Kidney epithelial cell (primary cell): ENCODE measurements around the gene LMAN1. TPM values are rescaled to one million over a fixed set of nuclear protein-coding genes. Genes with fewer than 3 reads are reported as not detected.

ENCODE experiments used
- DNase-seq: peaks from one replicate; pipeline ENCODE4 v3.0.0-alpha.2; 2010; ENCODE audit warnings: low read depth
- H3K27me3 ChIP-seq: 2 replicates; pipeline ENCODE4 v1.6.0; 2011; ENCODE audit warnings: low read length; ENCODE audit not compliant: control insufficient read depth, insufficient read depth
- H3K36me3 ChIP-seq: 2 replicates; pipeline ENCODE4 v1.5.1; 2011; ENCODE audit warnings: low read length; ENCODE audit not compliant: control insufficient read depth, insufficient read depth
- H3K4me3 ChIP-seq: 2 replicates; pipeline ENCODE4 v1.5.1; 2011; ENCODE audit warnings: low read depth, mild to moderate bottlenecking, control low read depth, low read length
- total RNA-seq: library from RNA; depleted of rRNA; stranded (reverse); fragments of >200 nt; gene quantifications from 2 replicates; pipeline ENCODE4 v1.2.3, GENCODE V29; 2015
- TF ChIP-seq, protein P1 (sequence below): IDR thresholded peaks from 2 replicates; pipeline ENCODE4 v1.5.1; 2011; ENCODE audit warnings: mild to moderate bottlenecking, moderate library complexity, low read length, control low read depth, inconsistent platforms; ENCODE audit not compliant: insufficient read depth, poor library complexity, severe bottlenecking

The LMAN1 gene
- total RNA-seq, 1 donor from 2014 or later = 118 TPM

DNA sequence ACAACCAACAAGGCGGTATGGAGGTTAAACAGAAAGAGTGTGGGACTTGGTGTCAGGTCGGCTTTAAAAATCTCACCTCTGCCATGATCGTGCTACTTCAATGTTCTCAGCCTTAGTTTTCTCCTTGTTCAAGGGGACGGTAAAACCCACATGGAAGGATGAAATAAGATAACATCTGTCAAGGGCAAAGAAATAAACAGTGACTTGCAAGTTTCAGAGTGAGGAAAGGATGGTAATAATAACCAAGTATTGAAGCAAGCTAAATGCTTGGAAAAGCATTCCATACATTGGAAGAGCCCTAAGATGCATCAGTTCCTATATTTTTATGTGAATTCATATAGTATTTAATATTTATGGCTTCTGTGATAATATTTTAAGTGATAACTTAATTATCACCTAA is 29.8 kb upstream of the LMAN1 start:
- Histone ChIP-seq H3K4me3 (no peak overlapping the region), H3K36me3 (no peaks in the 10 kb centered on the region), H3K27me3 (no peaks in the 10 kb centered on the region)
- TF ChIP-seq, protein P1, sequence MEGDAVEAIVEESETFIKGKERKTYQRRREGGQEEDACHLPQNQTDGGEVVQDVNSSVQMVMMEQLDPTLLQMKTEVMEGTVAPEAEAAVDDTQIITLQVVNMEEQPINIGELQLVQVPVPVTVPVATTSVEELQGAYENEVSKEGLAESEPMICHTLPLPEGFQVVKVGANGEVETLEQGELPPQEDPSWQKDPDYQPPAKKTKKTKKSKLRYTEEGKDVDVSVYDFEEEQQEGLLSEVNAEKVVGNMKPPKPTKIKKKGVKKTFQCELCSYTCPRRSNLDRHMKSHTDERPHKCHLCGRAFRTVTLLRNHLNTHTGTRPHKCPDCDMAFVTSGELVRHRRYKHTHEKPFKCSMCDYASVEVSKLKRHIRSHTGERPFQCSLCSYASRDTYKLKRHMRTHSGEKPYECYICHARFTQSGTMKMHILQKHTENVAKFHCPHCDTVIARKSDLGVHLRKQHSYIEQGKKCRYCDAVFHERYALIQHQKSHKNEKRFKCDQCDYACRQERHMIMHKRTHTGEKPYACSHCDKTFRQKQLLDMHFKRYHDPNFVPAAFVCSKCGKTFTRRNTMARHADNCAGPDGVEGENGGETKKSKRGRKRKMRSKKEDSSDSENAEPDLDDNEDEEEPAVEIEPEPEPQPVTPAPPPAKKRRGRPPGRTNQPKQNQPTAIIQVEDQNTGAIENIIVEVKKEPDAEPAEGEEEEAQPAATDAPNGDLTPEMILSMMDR = no peak
- no peak for DNase-seq

- TF ChIP-seq, protein P1 = no peak
- Histone ChIP-seq H3K4me3 (no peak overlapping the region), H3K27me3 (no peaks in the 10 kb centered on the region), H3K36me3 (no peaks in the 10 kb centered on the region)
- no peak for DNase-seq
Measured at GRCh38 chr18:59387687-59388565, 28.9 kb upstream of the LMAN1 start.

DNA sequence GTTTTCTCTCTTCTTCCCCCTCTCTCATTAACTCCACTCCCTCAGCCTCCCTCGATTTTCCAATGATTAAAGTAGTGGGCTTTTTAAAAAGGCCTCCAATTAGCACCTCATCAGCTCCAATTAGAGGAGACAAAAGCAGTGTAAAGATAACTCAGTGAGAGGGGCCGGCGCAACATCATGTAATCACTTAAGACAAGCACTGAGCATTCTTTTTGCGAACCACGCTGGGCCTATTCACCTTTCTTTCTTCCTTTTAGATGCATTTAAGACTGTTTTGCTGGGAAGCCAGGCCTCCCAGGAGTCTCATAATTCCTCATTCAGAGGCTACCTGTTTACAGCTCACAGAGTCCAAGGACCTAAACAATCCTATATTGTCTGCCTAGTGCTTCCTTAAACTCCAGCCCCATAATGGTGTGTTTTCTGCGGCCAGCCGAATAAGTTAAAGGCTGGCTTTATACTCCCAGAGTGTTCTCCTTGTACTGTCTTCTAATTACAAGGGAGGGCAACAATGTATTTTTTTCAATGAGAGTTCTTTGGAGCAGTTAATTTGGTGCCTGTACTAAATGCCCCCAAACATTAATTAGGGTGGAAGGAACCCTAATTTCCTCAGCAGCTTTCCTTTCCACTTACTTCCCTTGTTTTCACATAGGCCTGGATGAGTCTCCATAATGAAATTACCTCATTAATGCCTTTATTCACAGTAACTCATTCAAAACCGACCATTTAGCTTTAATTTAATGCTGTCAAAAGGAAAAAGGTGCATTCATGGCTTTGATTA is 28.0 kb upstream of the LMAN1 start:
- no peak for DNase-seq
- Histone ChIP-seq H3K27me3 (no peaks in the 10 kb centered on the region), H3K4me3 (no peak overlapping the region), H3K36me3 (no peaks in the 10 kb centered on the region)
- TF ChIP-seq, protein P1 = no peak

DNA sequence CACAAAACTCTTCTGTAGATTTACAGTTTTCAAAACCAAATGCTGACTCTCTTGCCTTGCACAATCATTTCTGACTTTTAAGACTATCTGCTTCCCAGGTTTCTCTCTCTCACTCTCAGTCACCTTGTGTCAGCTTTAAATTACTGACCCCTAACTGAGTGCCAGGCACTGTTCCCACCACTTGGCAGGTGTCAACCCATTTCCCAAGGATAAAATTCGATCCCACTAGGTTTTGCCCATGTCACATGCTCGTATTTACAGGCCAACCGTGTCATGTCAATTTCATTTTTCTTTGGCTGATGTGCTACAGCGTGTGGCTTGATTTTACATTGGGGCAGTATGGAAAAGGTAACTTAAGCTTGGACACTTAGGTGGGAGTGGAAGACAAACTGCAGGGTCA is 26.1 kb upstream of the LMAN1 start:
- no peak for DNase-seq

GRCh38 chr18:59383851-59384250 is 24.8 kb upstream of the LMAN1 start:
- Histone ChIP-seq H3K4me3 (no peak overlapping the region), H3K27me3 (no peaks in the 10 kb centered on the region), H3K36me3 (no peaks in the 10 kb centered on the region)
- DNase-seq = no peak
- TF ChIP-seq, protein P1 = no peak

More for the DNA sequence above, 26.1 kb upstream of the LMAN1 start:
- no peak overlapping the region for H3K4me3 ChIP-seq
- H3K27me3 ChIP-seq = no peaks in the 10 kb centered on the region
- TF ChIP-seq, protein P1 = no peak
- H3K36me3 ChIP-seq = no peaks in the 10 kb centered on the region
